Stimulated activated CD8-positive, alpha-beta memory T cell treated with anti-CD3 and anti-CD28 coated beads, Interleukin-2, amount 100 ng/mL, for 1 hour (primary cell): Measurements from ENCODE around the gene PARD3.
"Not testable (repeated sequence)": the region's sequence is repeated elsewhere in the genome, so short reads cannot be mapped to it uniquely, and the experiment has no call there.

ENCODE experiments used
- DNase-seq, 2 donors: peaks; one replicate each; pipeline ENCODE4 v3.0.0-alpha.2; 2020; ENCODE audit warnings: low read depth in 2 of 2

Gene PARD3

GRCh38 chr10:34427158-34427910, 387.8 kb downstream of the PARD3 start:
- not testable (repeated sequence) for DNase-seq

- DNase-seq = not testable (repeated sequence)
Observed at GRCh38 chr10:34426538-34427157, 388.4 kb downstream of the PARD3 start.

DNA sequence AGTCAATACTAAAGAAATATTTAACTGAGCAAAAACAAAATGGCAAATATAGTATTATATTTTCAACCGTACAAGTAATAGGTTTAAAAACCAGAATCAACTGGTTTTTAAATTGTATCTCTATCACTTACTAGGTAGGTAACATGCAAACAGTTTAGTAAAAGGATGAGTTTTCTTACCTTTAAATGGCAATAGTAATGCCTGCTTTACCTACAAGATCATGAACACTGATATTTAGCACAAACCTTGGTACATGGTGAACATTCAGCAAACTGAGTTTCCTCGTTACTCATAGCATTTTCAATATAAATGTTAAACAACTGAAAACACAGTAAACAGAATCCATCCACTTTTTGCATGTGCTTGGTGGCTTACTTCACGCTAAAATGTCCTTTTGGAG, 389.1 kb downstream of the PARD3 start:
- no peak for DNase-seq

DNA sequence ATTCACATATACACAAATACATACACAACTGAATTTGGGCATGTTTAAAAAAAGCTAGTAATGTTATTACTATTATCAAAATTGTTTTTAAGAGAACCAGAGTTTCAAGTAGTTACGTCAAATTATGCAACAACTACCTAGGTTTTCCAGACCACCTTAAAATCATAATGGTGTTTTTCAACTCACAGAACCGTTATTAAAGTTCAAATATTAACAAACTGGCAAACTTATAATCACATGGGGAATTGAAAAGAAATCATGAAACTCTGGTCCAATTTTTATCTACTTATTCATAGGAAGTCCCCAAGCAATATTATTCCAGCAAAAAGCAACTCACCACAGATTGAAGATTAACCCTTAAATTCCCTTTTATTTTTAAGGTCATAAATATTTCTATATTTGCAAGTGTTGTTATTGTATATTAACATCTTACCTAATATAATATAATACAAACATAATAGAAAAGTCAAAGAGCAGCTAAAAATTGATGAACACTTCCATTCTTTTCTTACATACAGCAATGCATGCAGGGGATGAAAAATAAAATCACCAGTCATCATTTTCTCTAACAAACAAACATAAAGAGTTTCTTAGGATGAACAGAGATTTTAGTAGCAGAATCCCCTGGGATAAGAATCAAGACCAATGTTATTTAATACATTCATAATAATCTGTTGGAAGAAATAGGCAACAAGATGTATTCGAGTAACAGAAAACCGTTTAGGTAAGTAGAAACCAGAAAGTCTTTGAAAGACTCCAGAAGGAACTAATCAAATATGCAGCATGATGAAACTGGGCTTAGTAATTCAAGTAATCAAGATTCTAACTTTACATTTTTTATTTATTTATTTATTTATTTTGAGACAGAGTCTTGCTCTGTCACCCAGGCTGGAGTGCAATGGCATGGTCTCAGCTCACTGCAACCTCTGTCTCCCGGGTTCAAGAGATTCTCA, 391.1 kb downstream of the PARD3 start:
- no peak for DNase-seq

DNA sequence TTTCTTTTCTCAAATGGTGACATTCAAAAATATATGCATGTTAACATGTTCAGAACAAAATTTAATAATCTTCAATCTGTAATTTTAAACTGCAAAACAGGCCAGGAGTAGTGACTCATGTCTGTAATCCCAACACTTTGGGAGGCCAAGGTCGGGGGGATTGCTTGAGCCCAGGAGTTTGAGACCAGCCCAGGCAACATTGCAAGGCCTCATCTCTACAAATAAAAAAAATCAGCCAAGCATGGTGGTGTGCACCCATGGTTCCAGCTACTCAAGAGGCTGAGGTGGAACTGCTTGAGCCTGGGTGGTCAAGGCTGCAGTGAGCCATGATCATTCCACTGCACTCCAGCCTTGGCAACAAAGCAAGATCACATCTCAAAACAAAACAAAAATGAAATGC, 394.3 kb downstream of the PARD3 start:
- no peak for DNase-seq

- DNase-seq = no peak
Observed at GRCh38 chr10:34420273-34420672, 394.8 kb downstream of the PARD3 start.

DNA sequence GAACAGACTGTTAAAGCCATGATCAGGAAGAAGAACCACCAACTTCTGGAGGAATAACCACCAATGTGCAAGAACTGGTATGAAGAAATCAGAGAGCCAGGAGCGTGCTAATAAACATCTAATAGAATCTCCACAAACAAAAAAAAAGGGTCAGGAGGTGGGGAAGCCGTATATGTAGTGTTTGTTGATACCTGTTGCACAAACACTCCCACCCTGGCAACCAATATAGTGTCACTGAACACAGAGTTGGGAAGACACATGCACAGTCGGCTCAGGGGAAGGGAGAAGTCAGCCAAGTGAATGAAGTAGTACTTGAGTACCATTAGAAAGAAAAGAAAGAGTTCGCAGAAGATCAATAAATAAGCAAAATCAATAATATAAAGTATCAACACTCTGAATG, 400.1 kb downstream of the PARD3 start:
- no peak for DNase-seq

GRCh38 chr10:34413756-34414587, 401.1 kb downstream of the PARD3 start:
- no peak for DNase-seq

DNA sequence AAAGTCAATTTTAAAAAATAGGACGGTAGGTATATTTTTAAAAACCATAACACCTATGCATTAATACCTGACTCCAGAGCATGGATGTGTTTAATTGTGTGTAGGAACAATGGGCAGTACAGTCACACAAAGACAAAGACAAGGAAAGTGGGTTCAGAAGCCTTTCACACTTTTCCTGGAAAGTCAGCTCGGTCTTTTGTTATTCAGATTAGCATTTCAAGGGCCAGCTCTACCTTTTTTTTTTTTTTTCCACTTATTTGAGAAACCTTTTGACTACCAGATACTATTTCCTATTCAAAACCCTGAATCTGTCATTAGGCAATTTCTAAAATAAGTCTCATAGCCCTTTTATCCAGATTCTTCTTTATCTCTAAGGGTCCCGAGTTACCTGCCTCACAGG, 401.9 kb downstream of the PARD3 start:
- DNase-seq = no peak

GRCh38 chr10:34408956-34409355, 406.1 kb downstream of the PARD3 start:
- DNase-seq = no peak

DNA sequence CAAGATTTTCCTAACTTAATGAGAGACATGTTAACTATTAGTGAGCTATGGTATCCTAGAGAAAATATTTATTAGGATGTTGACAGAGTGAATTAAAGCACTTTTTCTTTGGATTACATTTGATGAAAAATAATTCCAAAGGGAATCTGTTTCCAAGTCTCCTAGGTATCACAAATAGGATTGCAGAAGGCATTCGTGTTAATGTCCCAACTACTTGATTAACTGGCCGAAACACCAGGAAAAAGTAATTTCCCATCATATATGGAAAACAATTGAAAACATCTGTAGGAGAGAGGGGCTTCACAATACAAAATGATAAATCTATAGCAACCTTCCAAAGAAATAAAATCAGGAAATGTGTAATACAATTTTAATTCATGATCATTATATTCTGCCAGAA, 406.7 kb downstream of the PARD3 start:
- no peak for DNase-seq

GRCh38 chr10:34407324-34407805, 407.7 kb downstream of the PARD3 start:
- DNase-seq = no peak

- DNase-seq = no peak
Observed at GRCh38 chr10:34406463-34407323, 408.4 kb downstream of the PARD3 start.

DNA sequence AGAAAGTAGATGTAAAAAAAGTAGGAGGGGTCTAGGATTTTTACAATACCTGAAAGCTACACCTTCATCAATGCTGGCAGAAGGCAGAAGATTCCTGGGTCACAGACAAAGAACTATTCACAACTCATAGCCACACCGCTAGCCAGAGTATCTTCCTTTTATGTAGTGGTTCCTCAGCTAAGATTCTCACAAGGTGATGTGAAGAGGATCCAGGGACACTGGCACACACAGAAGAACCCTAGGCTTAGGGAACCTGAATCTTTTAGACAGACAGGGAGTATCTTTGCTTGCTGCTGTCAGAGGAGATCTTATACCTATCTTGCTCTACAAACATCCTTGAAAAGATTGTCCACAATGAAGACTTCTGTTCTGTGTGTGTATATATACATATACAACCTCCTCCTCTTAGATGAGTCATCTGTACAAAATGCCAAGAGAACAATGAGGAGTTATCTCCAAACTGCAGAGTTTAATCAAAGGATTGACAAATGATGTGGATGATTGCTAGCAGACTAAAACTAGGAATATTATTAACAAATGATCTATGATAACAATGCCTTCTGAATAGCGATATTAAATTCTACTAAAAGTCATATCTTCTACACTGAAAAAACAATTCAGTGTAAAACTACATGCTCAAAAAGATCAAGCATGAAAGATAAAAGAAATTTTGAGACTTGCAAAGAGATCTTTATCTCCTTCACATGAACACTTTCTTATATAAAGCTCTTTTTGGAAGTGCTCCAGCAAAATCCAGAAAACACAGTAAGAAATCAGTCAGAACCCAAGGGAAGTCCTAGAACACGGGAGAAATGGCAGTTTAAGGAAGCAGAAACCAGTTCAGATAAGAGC, 409.3 kb downstream of the PARD3 start:
- no peak for DNase-seq

GRCh38 chr10:34403512-34403911, 411.6 kb downstream of the PARD3 start:
- no peak for DNase-seq

- no peak for DNase-seq
Observed at GRCh38 chr10:34400075-34400474, 415.0 kb downstream of the PARD3 start.

- no peak for DNase-seq
Observed at GRCh38 chr10:34399013-34399412, 416.1 kb downstream of the PARD3 start.

DNA sequence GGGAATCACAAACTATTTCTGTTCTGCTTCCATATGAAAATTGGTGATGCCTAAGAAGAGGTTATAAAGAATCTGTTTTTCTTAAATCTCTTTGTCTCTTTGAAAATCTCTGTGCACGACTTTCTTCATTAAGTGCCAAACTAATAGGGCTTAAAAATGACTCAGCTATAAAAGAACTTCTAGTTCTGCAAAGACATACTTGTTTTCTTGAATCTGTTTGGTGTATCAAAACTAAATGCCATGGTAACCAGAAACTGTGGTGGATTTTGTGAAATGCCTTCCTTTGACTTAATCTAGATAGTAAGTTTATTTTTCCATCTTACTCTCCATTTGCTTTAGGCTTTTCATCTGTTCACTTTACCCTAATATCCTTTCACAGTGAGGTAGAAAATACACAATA, 417.8 kb downstream of the PARD3 start:
- DNase-seq = no peak

- DNase-seq = no peak
Observed at GRCh38 chr10:34396663-34397062, 418.4 kb downstream of the PARD3 start.
